Omental fat pad (tissue), 4 donors: ENCODE measurements around the gene ICAM1. TPM values are rescaled to one million over a fixed set of nuclear protein-coding genes. Genes with fewer than 3 reads are reported as not detected.

Source experiments
- ATAC-seq: fragments of 150-250 bp; one replicate; pipeline ENCODE4 v1.9.1; 2016; ENCODE audit warnings: mild to moderate bottlenecking, moderate library complexity; ENCODE audit not compliant: low FRiP score
- DNase-seq: peaks from one replicate; pipeline ENCODE4 v3.0.0-alpha.2; 2019; ENCODE audit warnings: low spot score
- total RNA-seq, 4 donors: library from RNA; depleted of rRNA; stranded (reverse); fragments of >200 nt; gene quantifications; one replicate each; pipeline ENCODE4 v1.1.0, GENCODE V29; 2016
- TF ChIP-seq, protein P1 (sequence below), 3 donors: fragments of 450-650 bp; IDR thresholded peaks; one replicate each; pipeline ENCODE4 v1.5.1; 2016 to 2017; ENCODE audit warnings: antibody characterized with exemption in 3 of 3, mild to moderate bottlenecking in 3 of 3, moderate library complexity in 2 of 3

Gene ICAM1
- total RNA-seq, 4 donors from 2014 or later = 20.7 to 286 (median 81.0) TPM

DNA sequence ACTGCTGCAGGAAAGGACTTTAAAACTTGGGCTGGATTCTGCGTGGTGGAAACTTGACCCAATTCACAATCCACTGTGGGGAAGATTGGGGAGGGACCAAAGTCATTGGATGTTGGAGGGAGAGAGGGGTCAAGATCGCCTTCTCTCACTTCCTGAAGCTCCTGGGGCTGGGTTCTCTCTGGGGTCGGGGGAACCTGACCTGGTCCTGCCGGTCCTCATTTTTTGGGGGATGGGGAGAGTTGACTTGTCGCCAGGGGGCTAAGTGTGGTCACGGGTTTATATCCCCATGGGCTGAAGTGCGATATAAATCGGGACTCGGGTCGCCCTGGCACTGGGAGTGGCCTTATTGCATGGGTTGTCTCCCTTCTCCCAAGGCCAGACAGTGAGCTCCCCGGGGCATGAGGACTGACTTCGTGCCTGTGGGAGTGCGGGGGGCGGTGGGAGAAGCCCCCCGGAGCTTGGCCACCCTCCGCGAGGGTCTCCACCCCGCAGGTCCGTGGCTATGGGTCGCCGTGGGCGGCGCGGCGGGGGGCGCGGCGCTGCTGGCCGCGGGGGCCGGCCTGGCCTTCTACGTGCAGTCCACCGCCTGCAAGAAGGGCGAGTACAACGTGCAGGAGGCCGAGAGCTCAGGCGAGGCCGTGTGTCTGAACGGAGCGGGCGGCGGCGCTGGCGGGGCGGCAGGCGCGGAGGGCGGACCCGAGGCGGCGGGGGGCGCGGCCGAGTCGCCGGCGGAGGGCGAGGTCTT is 25.1 kb downstream of the ICAM1 start:
- DNase-seq = no peak
- ATAC-seq = no peak
- TF ChIP-seq, protein P1, sequence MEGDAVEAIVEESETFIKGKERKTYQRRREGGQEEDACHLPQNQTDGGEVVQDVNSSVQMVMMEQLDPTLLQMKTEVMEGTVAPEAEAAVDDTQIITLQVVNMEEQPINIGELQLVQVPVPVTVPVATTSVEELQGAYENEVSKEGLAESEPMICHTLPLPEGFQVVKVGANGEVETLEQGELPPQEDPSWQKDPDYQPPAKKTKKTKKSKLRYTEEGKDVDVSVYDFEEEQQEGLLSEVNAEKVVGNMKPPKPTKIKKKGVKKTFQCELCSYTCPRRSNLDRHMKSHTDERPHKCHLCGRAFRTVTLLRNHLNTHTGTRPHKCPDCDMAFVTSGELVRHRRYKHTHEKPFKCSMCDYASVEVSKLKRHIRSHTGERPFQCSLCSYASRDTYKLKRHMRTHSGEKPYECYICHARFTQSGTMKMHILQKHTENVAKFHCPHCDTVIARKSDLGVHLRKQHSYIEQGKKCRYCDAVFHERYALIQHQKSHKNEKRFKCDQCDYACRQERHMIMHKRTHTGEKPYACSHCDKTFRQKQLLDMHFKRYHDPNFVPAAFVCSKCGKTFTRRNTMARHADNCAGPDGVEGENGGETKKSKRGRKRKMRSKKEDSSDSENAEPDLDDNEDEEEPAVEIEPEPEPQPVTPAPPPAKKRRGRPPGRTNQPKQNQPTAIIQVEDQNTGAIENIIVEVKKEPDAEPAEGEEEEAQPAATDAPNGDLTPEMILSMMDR (IDR thresholded peaks at IDR 0.05) = no peak

DNA sequence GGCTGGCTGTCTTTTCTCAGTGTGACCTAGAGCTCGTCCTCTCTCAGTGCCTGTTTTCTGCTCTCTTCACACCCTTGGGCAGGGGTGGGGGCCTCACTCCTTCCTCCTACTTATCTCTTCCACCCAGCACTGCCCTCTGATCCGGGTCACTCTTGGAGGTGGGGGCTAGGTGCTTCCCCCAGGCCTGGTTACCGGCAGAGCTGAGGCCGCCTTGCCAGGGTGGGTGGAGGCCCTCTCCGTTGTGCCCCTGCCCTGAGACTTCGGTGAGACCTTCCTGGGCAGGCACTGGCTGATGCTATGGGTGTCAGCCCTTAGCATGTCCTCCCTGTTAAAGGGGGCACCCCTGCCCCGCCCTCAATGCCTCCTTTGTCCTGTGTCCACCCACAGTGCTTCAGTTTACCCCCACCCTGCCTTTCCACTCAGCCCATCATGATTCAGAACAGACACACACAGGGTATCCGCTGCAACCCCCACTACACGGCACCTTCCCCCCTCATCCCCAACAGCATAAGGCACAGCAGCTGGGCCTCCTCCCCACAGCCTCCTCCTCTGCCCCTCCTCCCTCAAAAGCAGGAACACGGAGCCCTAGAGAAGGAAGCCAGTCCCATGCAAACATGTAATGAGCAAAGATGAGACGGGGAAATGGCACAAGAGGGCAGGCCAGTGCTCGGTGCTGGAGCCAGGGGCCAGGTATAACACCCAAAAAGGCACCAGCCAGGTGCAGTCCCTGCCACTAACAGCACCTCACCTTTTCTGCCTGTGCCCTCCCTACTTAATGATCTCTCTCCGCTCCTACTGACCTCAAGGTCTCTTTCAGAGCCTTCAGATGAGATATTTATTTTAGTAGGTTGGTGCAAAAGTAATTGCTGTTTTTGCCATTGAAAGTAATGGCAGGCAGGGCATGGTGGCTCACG is 28.9 kb downstream of the ICAM1 start:
- ATAC-seq (peak; percentile 16), DNase-seq (no peak)
- TF ChIP-seq, protein P1 (IDR thresholded peaks at IDR 0.05) = no peak

DNA sequence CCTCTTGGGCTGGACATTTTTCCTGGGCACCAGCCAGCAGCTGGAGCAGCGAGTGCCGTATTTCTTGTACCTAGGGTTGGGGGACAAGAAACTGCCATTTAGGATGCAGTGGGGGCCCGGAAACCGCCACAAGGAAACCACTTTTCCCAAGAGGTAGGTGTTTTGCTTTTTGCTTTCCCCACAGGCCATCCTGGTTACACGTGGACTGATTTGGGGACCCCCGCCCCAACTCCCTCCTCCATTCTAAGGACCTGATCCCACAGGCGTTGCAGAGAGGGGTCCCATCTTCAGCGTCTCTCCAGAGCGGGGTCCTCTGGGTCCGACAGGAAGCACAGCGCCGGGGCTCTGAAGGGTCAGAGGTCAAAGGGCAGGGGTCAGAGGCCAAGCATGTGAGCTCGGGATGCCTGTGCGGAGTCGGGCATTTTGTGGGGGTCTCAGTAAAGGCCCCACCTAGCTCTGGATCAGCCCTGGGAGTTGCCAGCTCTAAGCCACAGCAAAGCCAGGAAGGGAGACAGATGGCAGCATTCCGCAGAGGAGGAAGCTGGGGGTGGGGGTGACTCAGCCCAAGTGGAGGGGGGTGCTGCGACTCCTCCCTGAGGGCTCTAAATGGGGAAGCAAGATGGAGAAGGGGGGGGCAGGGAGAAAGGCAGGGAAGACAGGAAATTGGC is 34.4 kb downstream of the ICAM1 start:
- DNase-seq (no peak), ATAC-seq (no peak)
- TF ChIP-seq, protein P1 (IDR thresholded peaks at IDR 0.05) = no peak

DNA sequence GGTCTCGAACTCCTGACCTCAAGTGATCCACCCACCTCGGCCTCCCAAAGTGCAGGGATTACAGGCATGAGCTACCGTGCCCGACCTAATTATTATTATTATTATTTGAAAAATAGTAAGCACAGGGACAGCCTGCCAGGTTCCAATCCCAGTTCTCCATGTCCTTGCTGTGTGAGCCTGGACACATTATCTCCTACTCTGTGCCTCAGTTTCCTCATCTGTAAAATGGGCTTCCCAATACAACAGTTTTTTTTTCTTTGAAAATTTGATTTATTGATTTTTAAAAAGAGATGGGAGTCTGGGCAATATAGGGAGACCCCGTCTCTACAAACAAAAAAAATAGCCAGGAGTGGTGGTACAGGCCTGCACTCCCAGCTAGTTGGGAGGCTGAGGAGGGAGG is 35.4 kb downstream of the ICAM1 start:
- no peak for ATAC-seq
- no peak for DNase-seq
- TF ChIP-seq, protein P1 (IDR thresholded peaks at IDR 0.05) = no peak

DNA sequence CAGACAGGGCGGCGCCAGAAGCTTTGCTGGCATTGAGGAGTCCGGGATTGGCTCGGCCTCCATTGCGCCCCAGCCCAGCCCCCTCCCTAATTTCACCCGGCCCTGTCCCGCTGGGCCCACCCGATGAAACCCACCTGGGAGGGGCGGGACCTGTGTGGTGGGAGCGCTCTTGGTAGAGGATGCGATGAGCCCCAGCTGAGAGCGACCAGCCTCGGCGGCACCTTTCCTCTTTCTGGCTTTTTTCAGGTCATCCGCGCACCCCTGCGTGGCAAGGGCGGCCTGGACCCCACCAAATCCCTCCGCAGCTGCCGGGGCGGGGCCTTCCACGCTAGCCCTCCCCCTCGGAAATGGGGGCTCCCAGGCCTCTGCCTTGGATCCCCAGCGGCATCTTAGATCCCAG is 38.5 kb downstream of the ICAM1 start, which contains the start of gene ZGLP1:
ZGLP1 (minus strand) TSS at position 393 of the 400 bp plus-strand sequence.
- ATAC-seq (no peak), DNase-seq (no peak)
- TF ChIP-seq, protein P1 (IDR thresholded peaks at IDR 0.05) = no peak

DNA sequence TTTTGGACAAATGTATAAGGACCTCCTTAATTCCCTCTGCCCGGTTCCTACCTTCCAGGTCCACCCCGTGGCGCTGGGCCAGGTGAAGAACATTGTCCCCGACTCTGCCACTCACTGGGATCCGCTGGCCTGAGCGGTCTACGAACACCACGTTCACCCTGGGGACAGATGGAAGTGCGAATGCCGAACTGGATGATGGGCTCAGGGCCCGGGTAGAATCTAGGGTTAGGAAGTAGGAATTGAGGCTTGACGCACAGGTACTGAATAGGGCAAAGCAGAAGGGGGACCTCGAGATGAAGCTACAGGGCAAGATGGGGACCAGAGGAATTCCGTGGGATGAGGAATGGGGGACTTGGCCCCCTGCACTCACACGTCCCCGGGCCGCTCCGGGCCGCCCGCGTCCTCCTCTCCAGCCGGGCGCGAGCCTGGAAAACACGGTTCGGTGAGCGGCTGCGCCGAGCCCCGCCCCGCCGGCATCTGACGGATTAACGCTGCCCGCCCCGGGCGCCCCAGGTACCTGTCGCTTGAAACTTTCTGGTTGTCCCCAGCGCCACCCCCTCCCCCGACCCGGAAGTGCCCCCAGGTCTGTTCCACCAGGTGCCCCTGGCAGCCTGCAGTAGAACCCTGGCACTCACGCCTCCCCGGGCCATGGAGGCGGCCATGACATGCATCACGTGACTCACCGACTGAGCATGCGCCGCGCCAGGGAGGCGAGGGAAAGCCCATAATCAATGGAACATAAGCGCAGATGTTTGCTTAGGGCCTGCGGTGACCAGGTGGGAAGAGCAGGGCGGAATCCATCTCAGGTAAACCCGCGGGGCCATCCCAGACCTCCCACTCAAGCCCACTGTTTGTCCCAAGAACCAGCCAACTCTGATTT is 44.7 kb downstream of the ICAM1 start, which contains the start of gene FDX2:
FDX2 (minus strand) TSS at position 681 of the 880 bp plus-strand sequence; CDS start at position 662, 19 bp downstream.
- DNase-seq = peak; percentile 87
- peak; percentile 75 for ATAC-seq
- TF ChIP-seq, protein P1 (IDR thresholded peaks at IDR 0.05) = no peak
